ENCODE measurements around the gene TRAK2.

The TRAK2 gene

GRCh38 chr2:201396595-201396994, 54.7 kb downstream of the TRAK2 start:
- no peak overlapping the region for H2AFZ ChIP-seq (ENCODE audit: low read depth, low read length)
- no peaks in the 10 kb centered on the region for H3K9me3 ChIP-seq (ENCODE audit: insufficient read depth, low read length)
- no peak overlapping the region for H3K4me2 ChIP-seq (ENCODE audit: low read length)
- H3K9ac ChIP-seq (ENCODE audit: low read length), result no peak overlapping the region
- TF ChIP-seq CTCF (IDR thresholded peaks at IDR 0.05; ENCODE audit: low read depth, low read length) (no peak), EZH2phosphoT487 (IDR thresholded peaks at IDR 0.05; ENCODE audit: low read depth) (no peak)
- no peaks in the 10 kb centered on the region for H3K4me1 ChIP-seq (ENCODE audit: low read length)
- H4K20me1 ChIP-seq (ENCODE audit: insufficient read depth, low read length), result no peaks in the 10 kb centered on the region
- no peak overlapping the region for H3K27ac ChIP-seq (ENCODE audit: low read length)
- peaks cover 4% of the 10 kb centered on the region for H3K36me3 ChIP-seq (replicated peaks; ENCODE audit: low read depth, low read length)
- no peaks in the 10 kb centered on the region for H3K27me3 ChIP-seq (ENCODE audit: low read depth, low read length)
- no peak overlapping the region for H3K4me3 ChIP-seq (ENCODE audit: low read length)
- no peaks in the 10 kb centered on the region for H3K79me2 ChIP-seq (ENCODE audit: low read length)

GRCh38 chr2:201383136-201383535, 68.1 kb downstream of the TRAK2 start:
- Histone ChIP-seq H3K4me2 (ENCODE audit: low read length) (no peak overlapping the region), H3K4me1 (ENCODE audit: low read length) (no peaks in the 10 kb centered on the region), H3K4me3 (ENCODE audit: low read length) (no peak overlapping the region), H2AFZ (ENCODE audit: low read depth, low read length) (no peak overlapping the region), H3K9me3 (ENCODE audit: insufficient read depth, low read length) (no peaks in the 10 kb centered on the region), H3K27ac (ENCODE audit: low read length) (no peak overlapping the region), H3K79me2 (ENCODE audit: low read length) (no peaks in the 10 kb centered on the region), H3K9ac (ENCODE audit: low read length) (no peak overlapping the region), H4K20me1 (ENCODE audit: insufficient read depth, low read length) (no peaks in the 10 kb centered on the region), H3K27me3 (ENCODE audit: low read depth, low read length) (no peaks in the 10 kb centered on the region), H3K36me3 (replicated peaks; ENCODE audit: low read depth, low read length) (peaks cover 14% of the 10 kb centered on the region)
- TF ChIP-seq CTCF (IDR thresholded peaks at IDR 0.05; ENCODE audit: low read depth, low read length) (no peak), EZH2phosphoT487 (IDR thresholded peaks at IDR 0.05; ENCODE audit: low read depth) (no peak)

GRCh38 chr2:201378496-201379397, 72.5 kb downstream of the TRAK2 start:
- Histone ChIP-seq H3K27me3 (ENCODE audit: low read depth, low read length) (no peaks in the 10 kb centered on the region), H3K4me3 (ENCODE audit: low read length) (no peak overlapping the region), H3K9me3 (ENCODE audit: insufficient read depth, low read length) (no peaks in the 10 kb centered on the region), H3K79me2 (ENCODE audit: low read length) (no peaks in the 10 kb centered on the region), H2AFZ (ENCODE audit: low read depth, low read length) (no peak overlapping the region), H3K4me2 (ENCODE audit: low read length) (no peak overlapping the region), H3K27ac (ENCODE audit: low read length) (no peak overlapping the region), H3K9ac (ENCODE audit: low read length) (no peak overlapping the region), H4K20me1 (ENCODE audit: insufficient read depth, low read length) (no peaks in the 10 kb centered on the region), H3K36me3 (replicated peaks; ENCODE audit: low read depth, low read length) (peaks cover 14% of the 10 kb centered on the region), H3K4me1 (ENCODE audit: low read length) (no peaks in the 10 kb centered on the region)
- TF ChIP-seq CTCF (IDR thresholded peaks at IDR 0.05; ENCODE audit: low read depth, low read length), result no peak
- no peak for TF ChIP-seq EZH2phosphoT487 (IDR thresholded peaks at IDR 0.05; ENCODE audit: low read depth)

GRCh38 chr2:201377218-201377617, 74.0 kb downstream of the TRAK2 start:
- TF ChIP-seq EZH2phosphoT487 (IDR thresholded peaks at IDR 0.05; ENCODE audit: low read depth) (no peak), CTCF (IDR thresholded peaks at IDR 0.05; ENCODE audit: low read depth, low read length) (no peak)
- H3K79me2 ChIP-seq (ENCODE audit: low read length), result no peaks in the 10 kb centered on the region
- H3K9me3 ChIP-seq (ENCODE audit: insufficient read depth, low read length), result no peaks in the 10 kb centered on the region
- peaks cover 8% of the 10 kb centered on the region for H3K36me3 ChIP-seq (replicated peaks; ENCODE audit: low read depth, low read length)
- H3K27ac ChIP-seq (ENCODE audit: low read length), result no peak overlapping the region
- no peaks in the 10 kb centered on the region for H3K27me3 ChIP-seq (ENCODE audit: low read depth, low read length)
- H3K9ac ChIP-seq (ENCODE audit: low read length), result no peak overlapping the region
- no peak overlapping the region for H2AFZ ChIP-seq (ENCODE audit: low read depth, low read length)
- H3K4me3 ChIP-seq (ENCODE audit: low read length), result no peak overlapping the region
- no peaks in the 10 kb centered on the region for H4K20me1 ChIP-seq (ENCODE audit: insufficient read depth, low read length)
- H3K4me1 ChIP-seq (ENCODE audit: low read length), result no peaks in the 10 kb centered on the region
- no peak overlapping the region for H3K4me2 ChIP-seq (ENCODE audit: low read length)
